Adrenal gland (tissue), 12 donors: ENCODE measurements around the gene MFAP5. TPM values are rescaled to one million over a fixed set of nuclear protein-coding genes. Genes with fewer than 3 reads are reported as not detected.

Experiments
- DNase-seq, 7 donors: peaks; one replicate each; pipeline ENCODE4 v3.0.0-alpha.2; 2019 to 2020
- H3K27ac ChIP-seq, 5 donors: fragments of 200-600 bp; sonication (generic) in 4 of 5; 1 replicate in 3 of 5; 2 replicates in 2 of 5; pipeline versions ENCODE4 v1.5.1 to v1.8.0; 2016 to 2020; ENCODE audit warnings: mild to moderate bottlenecking in 1 of 5
- H3K27me3 ChIP-seq: fragments of 200-600 bp; 2 replicates; pipeline ENCODE4 v1.8.0; 2021
- H3K36me3 ChIP-seq, 2 donors: fragments of 200-600 bp; replicated peaks in 1 of 2; 1 replicate in 1 of 2; 2 replicates in 1 of 2; pipeline versions ENCODE4 v1.5.1 to v1.8.0; 2018 to 2022
- H3K4me1 ChIP-seq, 2 donors: fragments of 200-600 bp; replicated peaks in 1 of 2; 1 replicate in 1 of 2; 2 replicates in 1 of 2; pipeline versions ENCODE4 v1.5.1 to v1.8.0; 2018 to 2021
- H3K4me3 ChIP-seq, 4 donors: fragments of 200-600 bp; sonication (generic) in 3 of 4; one replicate each; pipeline ENCODE4 v1.5.1; 2016 to 2018
- H3K9me3 ChIP-seq, 3 donors: fragments of 200-600 bp; sonication (generic) in 1 of 3; replicated peaks in 1 of 3; 1 replicate in 2 of 3; 2 replicates in 1 of 3; pipeline versions ENCODE4 v1.5.1 to v1.8.0; 2016 to 2021
- POLR2A ChIP-seq, 2 donors: fragments of 450-650 bp; IDR thresholded peaks; one replicate each; pipeline ENCODE4 v1.6.1; 2017; ENCODE audit warnings: antibody characterized with exemption in 2 of 2, mild to moderate bottlenecking in 2 of 2, moderate library complexity in 1 of 2
- WGBS, 4 donors: extraction: QIAGEN DNeasy Blood & Tissue Kit in 2 of 4; methylation state at CpG; one replicate each; pipeline versions ENCODE4 v1.1.5 to v1.1.7; 2013 to 2017; 5-methylcytosine and 5-hydroxymethylcytosine counted together
- intact Hi-C, 2 donors: fragments of 100-400 bp; cut with DNase I; formaldehyde crosslinking; loops; one replicate each; pipeline versions ENCODE4 v1.14.1 to v1.15.0; 2022 to 2023
- polyA plus RNA-seq, 3 donors: library from polyadenylated mRNA; stranded (reverse); fragments of 200-250 nt in 2 of 3; fragments of 350-450 nt in 1 of 3; fragmentation: Illumina TruSeq in 1 of 3; extraction: RNeasy Lipid Tissue Mini Kit (QIAGEN cat#74804) in 1 of 3; gene quantifications; one replicate each; pipeline ENCODE4 v1.2.3, GENCODE V29; 2013 to 2014
- total RNA-seq, 9 donors: library from RNA; depleted of rRNA in 4 of 9; stranded (reverse); fragments of >200 nt in 4 of 9; fragments of 120-200 nt in 1 of 9; fragmentation: NEBNext Ultra II Directional in 1 of 9; extraction: Animal tissue kit (Norgen Biotek cat#: 25700) in 1 of 9; gene quantifications; one replicate each; pipeline versions ENCODE4 v1.1.0 to v1.2.4, GENCODE V29; 2013 to 2023
- TF ChIP-seq, protein P1 (sequence below), 6 experiments: fragments of 450-650 bp in 4 of 6; fragments of 200-600 bp in 2 of 6; sonication (generic) in 1 of 6; IDR thresholded peaks; 1 replicate in 5 of 6; 2 replicates in 1 of 6; pipeline versions ENCODE4 v1.5.1 to v1.8.0; 2016 to 2021; ENCODE audit warnings: antibody characterized with exemption in 6 of 6, mild to moderate bottlenecking in 2 of 6, moderate library complexity in 1 of 6
- donor health status: healthy with polysubstance abuse.
- donor health status: Bipolar disorder and iron deficiency.
- donor health status: DM: yes; HTN: yes; CAD: no.
- donor health status: DM: no; HTN: no; CAD: no.
- donor health status: DM: no; HTN: no; CAD: no.
- donor health status: DM: yes; HTN: yes; CAD: no.

Gene MFAP5
- total and polyA plus RNA-seq, 12 donors, result 0.68 to 65.3 (median 16.2) TPM

DNA sequence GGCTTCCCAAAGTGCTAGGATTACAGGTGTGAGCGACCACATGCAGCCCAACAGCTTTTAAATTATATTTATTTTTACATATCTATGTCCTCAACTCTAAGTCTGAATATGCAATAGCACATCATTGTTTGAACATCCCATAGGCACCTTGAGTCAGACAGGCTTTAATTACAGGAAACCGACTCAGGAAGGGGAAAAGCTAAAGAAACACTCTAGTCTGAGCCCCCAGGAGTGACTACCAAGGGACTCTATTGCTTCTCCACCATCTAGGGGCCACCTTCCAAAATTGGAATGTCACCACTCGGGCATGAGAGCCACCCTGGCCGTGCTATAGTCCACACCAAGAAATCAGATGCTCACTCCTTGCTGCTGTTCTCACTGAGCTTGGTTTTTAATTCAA is 14.0 kb upstream of the MFAP5 start:
- Histone ChIP-seq H3K36me3 (no peaks in the 10 kb centered on the region), H3K27me3 (no peaks in the 10 kb centered on the region), H3K27ac (no peak overlapping the region), H3K4me1 (no peaks in the 10 kb centered on the region), H3K4me3 (no peak overlapping the region), H3K9me3 (no peaks in the 10 kb centered on the region)
- intact Hi-C loops, result no loop called here
- DNase-seq, result no peak
- TF ChIP-seq, protein P1, sequence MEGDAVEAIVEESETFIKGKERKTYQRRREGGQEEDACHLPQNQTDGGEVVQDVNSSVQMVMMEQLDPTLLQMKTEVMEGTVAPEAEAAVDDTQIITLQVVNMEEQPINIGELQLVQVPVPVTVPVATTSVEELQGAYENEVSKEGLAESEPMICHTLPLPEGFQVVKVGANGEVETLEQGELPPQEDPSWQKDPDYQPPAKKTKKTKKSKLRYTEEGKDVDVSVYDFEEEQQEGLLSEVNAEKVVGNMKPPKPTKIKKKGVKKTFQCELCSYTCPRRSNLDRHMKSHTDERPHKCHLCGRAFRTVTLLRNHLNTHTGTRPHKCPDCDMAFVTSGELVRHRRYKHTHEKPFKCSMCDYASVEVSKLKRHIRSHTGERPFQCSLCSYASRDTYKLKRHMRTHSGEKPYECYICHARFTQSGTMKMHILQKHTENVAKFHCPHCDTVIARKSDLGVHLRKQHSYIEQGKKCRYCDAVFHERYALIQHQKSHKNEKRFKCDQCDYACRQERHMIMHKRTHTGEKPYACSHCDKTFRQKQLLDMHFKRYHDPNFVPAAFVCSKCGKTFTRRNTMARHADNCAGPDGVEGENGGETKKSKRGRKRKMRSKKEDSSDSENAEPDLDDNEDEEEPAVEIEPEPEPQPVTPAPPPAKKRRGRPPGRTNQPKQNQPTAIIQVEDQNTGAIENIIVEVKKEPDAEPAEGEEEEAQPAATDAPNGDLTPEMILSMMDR (IDR thresholded peaks at IDR 0.05), result no peak
- 66 to 83% (median 76%) methylated on average over 4 of the region's 4 CpGs for WGBS, 4 donors

DNA sequence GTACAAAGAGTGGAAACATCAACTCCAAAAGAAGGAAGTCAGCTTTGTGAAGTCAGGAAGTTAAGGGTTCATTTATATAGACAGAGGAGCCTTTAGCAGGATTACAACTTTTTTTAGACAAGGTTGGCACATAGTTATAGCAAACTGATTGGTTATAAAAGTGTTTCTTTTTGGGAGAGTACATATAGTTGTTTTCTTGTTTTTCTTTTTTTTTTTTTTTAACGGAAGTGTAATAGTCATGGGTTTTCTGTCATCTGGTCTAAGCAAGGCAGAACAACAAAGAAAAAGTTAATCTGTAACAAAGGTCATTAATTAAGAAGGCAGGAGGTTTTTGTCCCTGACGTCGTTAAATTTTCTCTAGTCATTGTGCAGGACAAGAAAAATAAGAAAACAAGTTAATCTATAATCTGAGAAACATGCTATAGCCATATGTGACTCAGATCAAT is 13.0 kb upstream of the MFAP5 start:
- intact Hi-C loops, result no loop called here
- Histone ChIP-seq H3K9me3 (no peaks in the 10 kb centered on the region), H3K27me3 (no peaks in the 10 kb centered on the region), H3K36me3 (no peaks in the 10 kb centered on the region), H3K4me1 (no peaks in the 10 kb centered on the region), H3K27ac (no peak overlapping the region), H3K4me3 (no peak overlapping the region)
- DNase-seq, result no peak
- TF ChIP-seq, protein P1 (IDR thresholded peaks at IDR 0.05), result no peak
- no peak for TF ChIP-seq POLR2A (IDR thresholded peaks at IDR 0.05)
- WGBS, 4 donors, result 10 to 22% (median 19%) methylated on average over 3 of the region's 3 CpGs

DNA sequence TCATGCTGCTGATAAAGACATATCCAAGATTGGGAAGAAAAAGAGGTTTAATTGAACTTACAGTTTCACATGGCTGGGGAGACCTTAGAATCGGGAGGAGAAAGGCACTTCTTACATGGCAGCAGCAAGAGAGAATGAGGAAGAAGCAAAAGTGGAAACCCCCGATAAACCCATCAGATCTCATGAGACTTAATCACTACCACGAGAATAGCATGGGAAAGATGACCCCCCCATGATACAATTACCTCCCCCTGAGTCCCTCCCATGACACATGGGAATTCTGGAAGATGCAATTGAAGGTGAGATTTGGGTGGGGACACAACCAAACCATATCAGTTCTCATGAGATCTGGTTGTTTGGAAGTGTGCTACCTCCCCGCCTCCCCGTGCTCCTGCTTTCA is 9.8 kb upstream of the MFAP5 start:
- no peak for TF ChIP-seq POLR2A (IDR thresholded peaks at IDR 0.05)
- TF ChIP-seq, protein P1 (IDR thresholded peaks at IDR 0.05), result no peak
- no peaks in the 10 kb centered on the region for H3K9me3 ChIP-seq
- no peak for DNase-seq
- intact Hi-C loops, result no loop called here
- no peaks in the 10 kb centered on the region for H3K4me1 ChIP-seq
- 59 to 94% (median 82%) methylated on average over 3 to 5 of the region's 5 CpGs for WGBS, 4 donors
- H3K36me3 ChIP-seq, result no peaks in the 10 kb centered on the region
- no peak overlapping the region for H3K4me3 ChIP-seq
- H3K27me3 ChIP-seq, result no peaks in the 10 kb centered on the region
- H3K27ac ChIP-seq, result no peak overlapping the region

DNA sequence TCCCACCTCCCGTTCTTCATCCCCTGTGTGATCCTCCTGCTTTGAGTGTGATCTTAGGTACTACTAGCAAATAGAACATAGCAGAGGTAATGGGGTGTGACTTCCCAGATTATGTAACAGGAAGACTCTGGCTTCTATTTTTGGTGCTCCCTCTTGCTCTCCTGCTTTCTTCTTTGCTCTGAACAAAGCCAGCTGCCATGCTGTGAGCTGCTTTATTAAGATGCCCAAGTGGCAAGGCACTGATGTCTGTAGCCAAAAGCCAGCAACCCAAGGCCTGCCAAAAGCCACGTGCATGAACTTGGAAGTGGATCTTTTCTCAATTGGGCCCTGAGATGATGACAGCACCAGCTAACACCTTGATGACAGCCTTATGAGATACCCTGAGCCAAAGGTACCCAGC is 5.8 kb upstream of the MFAP5 start:
- Histone ChIP-seq H3K27me3 (no peaks in the 10 kb centered on the region), H3K4me1 (no peaks in the 10 kb centered on the region), H3K36me3 (no peaks in the 10 kb centered on the region), H3K9me3 (no peaks in the 10 kb centered on the region), H3K4me3 (no peak overlapping the region), H3K27ac (no peak overlapping the region)
- TF ChIP-seq, protein P1 (IDR thresholded peaks at IDR 0.05), result no peak
- TF ChIP-seq POLR2A (IDR thresholded peaks at IDR 0.05), result no peak
- no peak for DNase-seq
- intact Hi-C loops, result loop anchor here in 1 of 2 donors (10.0 kb wide), 2 partner anchors 226 to 376 kb away; no protein-coding TSS in a partner anchor
- WGBS, 4 donors, result 47 to 86% (median 70%) methylated on average over 2 of the region's 2 CpGs
